OCI-LY3 (cell line): Measurements from ENCODE around the gene CACNG4.

Source experiments
- CTCF ChIP-seq: fragments of 200-600, 300-600 bp; sonication (generic); IDR thresholded peaks from 2 replicates; pipeline ENCODE4 v1.5.1; 2014; ENCODE audit warnings: antibody characterized with exemption, low read length, low read depth
- EZH2phosphoT487 ChIP-seq: fragments of 200-600 bp; shearing (Covaris generic); IDR thresholded peaks from 2 replicates; pipeline ENCODE4 v1.6.1; 2018; ENCODE audit warnings: antibody characterized with exemption, mixed run types, low read depth

- TF ChIP-seq CTCF (no peak), EZH2phosphoT487 (no peak)
Measured at GRCh38 chr17:67080804-67081203, 116.3 kb downstream of the CACNG4 start.
